Stimulated activated CD4-positive, alpha-beta T cell treated with anti-CD3 and anti-CD28 coated beads, Interleukin-4, amount 100 ng/mL, for 4 hours (primary cell): ENCODE data around the gene ELAPOR1.
"Not testable (repeated sequence)": the region's sequence is repeated elsewhere in the genome, so short reads cannot be mapped to it uniquely, and the experiment has no call there.

Source experiments
- DNase-seq, 2 experiments: peaks; one replicate each; pipeline ENCODE4 v3.0.0-alpha.2; 2020

ELAPOR1 gene

GRCh38 chr1:109137958-109138357 is 24.0 kb downstream of the ELAPOR1 start:
- DNase-seq = no peak

- no peak for DNase-seq
Observed at GRCh38 chr1:109138358-109138757, 24.4 kb downstream of the ELAPOR1 start.

GRCh38 chr1:109140392-109140791 is 26.5 kb downstream of the ELAPOR1 start:
- DNase-seq = no peak

GRCh38 chr1:109142260-109142659 is 28.3 kb downstream of the ELAPOR1 start:
- no peak for DNase-seq

GRCh38 chr1:109142725-109143124 is 28.8 kb downstream of the ELAPOR1 start:
- not testable (repeated sequence) for DNase-seq

- DNase-seq = no peak
Observed at GRCh38 chr1:109148987-109149561, 35.2 kb downstream of the ELAPOR1 start.

GRCh38 chr1:109149874-109150601 is 36.1 kb downstream of the ELAPOR1 start:
- no peak for DNase-seq

GRCh38 chr1:109151146-109151990 is 37.5 kb downstream of the ELAPOR1 start:
- DNase-seq = no peak

GRCh38 chr1:109152196-109152595 is 38.3 kb downstream of the ELAPOR1 start:
- no peak for DNase-seq

- no peak for DNase-seq
Observed at GRCh38 chr1:109156916-109157385, 43.0 kb downstream of the ELAPOR1 start.

- DNase-seq = no peak
Observed at GRCh38 chr1:109158433-109158832, 44.5 kb downstream of the ELAPOR1 start.

GRCh38 chr1:109159326-109159725 is 45.4 kb downstream of the ELAPOR1 start:
- DNase-seq = no peak

GRCh38 chr1:109160071-109160840 is 46.3 kb downstream of the ELAPOR1 start:
- no peak for DNase-seq

GRCh38 chr1:109161858-109162606 is 48.1 kb downstream of the ELAPOR1 start:
- peak in 1 of 2 experiments; percentile 2 for DNase-seq

GRCh38 chr1:109162626-109163025 is 48.7 kb downstream of the ELAPOR1 start:
- no peak for DNase-seq

GRCh38 chr1:109163551-109163950 is 49.6 kb downstream of the ELAPOR1 start:
- DNase-seq = no peak
